Omental fat pad (tissue), 4 donors: Measurements from ENCODE around the gene ZNF346. TPM values are rescaled to one million over a fixed set of nuclear protein-coding genes. Genes with fewer than 3 reads are reported as not detected.

Experiments used
- ATAC-seq: fragments of 150-250 bp; one replicate; pipeline ENCODE4 v1.9.1; 2016; ENCODE audit warnings: mild to moderate bottlenecking, moderate library complexity; ENCODE audit not compliant: low FRiP score
- DNase-seq: peaks from one replicate; pipeline ENCODE4 v3.0.0-alpha.2; 2019; ENCODE audit warnings: low spot score
- total RNA-seq, 4 donors: library from RNA; depleted of rRNA; stranded (reverse); fragments of >200 nt; gene quantifications; one replicate each; pipeline ENCODE4 v1.1.0, GENCODE V29; 2016
- TF ChIP-seq, protein P1 (sequence below), 3 donors: fragments of 450-650 bp; IDR thresholded peaks; one replicate each; pipeline ENCODE4 v1.5.1; 2016 to 2017; ENCODE audit warnings: antibody characterized with exemption in 3 of 3, mild to moderate bottlenecking in 3 of 3, moderate library complexity in 2 of 3

ZNF346 gene
- total RNA-seq, 4 donors from 2014 or later: 8.3 to 17.7 (median 13.3) TPM

DNA sequence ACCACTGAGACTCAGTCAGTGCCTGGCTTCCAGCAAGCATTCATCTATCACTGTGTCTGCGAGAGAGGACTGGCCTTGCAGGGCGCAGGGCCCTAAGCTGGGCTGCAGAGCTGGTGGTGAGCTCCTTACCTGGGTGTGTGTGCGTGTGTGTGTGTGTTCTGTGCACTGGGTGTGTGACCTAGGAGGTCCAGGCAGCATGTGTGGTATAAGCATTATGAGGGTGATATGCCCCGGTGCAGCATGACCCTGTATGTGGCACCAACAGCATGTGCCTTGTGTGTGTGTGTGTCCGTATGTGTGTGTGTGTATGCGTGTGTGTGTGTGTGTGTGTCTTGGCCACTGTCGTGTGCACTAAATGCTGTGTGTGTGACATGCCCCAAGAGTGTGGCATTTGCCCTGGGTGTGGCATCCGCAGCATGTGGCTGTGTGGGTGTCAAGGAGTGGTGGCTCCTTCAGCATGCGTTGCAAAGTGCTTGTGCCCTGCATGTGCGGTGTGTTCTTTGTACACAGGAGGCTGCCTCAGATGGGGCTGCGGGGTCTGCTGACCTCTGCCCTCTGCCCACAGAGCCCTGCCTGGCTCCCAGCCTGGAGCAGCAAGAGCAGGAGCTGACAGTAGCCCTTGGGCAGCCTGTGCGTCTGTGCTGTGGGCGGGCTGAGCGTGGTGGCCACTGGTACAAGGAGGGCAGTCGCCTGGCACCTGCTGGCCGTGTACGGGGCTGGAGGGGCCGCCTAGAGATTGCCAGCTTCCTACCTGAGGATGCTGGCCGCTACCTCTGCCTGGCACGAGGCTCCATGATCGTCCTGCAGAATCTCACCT lies 67.5 kb downstream of the ZNF346 start:
- ATAC-seq: no peak
- TF ChIP-seq, protein P1, sequence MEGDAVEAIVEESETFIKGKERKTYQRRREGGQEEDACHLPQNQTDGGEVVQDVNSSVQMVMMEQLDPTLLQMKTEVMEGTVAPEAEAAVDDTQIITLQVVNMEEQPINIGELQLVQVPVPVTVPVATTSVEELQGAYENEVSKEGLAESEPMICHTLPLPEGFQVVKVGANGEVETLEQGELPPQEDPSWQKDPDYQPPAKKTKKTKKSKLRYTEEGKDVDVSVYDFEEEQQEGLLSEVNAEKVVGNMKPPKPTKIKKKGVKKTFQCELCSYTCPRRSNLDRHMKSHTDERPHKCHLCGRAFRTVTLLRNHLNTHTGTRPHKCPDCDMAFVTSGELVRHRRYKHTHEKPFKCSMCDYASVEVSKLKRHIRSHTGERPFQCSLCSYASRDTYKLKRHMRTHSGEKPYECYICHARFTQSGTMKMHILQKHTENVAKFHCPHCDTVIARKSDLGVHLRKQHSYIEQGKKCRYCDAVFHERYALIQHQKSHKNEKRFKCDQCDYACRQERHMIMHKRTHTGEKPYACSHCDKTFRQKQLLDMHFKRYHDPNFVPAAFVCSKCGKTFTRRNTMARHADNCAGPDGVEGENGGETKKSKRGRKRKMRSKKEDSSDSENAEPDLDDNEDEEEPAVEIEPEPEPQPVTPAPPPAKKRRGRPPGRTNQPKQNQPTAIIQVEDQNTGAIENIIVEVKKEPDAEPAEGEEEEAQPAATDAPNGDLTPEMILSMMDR (IDR thresholded peaks at IDR 0.05): no peak
- no peak for DNase-seq

DNA sequence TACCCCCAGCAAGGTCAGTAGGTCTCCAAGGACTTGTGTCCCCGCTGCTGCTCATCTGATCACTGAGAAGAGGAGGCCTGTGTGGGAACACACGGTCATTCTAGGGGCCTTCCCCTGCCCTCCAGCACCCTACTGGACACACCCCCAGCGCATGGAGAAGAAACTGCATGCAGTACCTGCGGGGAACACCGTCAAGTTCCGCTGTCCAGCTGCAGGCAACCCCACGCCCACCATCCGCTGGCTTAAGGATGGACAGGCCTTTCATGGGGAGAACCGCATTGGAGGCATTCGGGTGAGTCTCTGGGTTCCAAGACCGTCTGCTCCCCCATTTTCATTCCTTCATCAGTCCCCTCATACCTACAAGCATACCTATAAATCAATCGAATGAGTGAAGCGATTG lies 68.3 kb downstream of the ZNF346 start:
- DNase-seq (no peak), ATAC-seq (no peak)
- TF ChIP-seq, protein P1 (IDR thresholded peaks at IDR 0.05): no peak

DNA sequence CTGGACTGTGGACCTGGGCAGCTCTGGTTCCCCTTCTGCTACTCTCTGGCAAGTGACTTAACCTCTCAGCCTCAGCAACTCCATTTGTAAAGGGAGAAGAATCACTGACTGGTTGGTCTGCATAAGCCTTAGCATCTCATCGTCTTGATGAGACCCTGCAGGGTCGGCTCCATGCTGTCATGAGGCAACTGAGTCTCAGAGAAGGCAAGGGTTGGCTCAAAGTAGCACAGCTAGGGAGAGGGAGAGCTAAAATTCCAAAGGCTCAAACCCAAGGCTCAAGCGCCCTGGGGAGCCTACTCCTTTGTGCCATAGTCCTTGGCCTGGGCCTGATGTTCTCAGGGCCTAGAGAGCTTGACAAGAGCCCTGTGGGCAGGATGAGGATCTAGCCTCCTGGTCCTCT lies 68.7 kb downstream of the ZNF346 start:
- ATAC-seq (no peak), DNase-seq (no peak)
- TF ChIP-seq, protein P1 (IDR thresholded peaks at IDR 0.05): no peak

DNA sequence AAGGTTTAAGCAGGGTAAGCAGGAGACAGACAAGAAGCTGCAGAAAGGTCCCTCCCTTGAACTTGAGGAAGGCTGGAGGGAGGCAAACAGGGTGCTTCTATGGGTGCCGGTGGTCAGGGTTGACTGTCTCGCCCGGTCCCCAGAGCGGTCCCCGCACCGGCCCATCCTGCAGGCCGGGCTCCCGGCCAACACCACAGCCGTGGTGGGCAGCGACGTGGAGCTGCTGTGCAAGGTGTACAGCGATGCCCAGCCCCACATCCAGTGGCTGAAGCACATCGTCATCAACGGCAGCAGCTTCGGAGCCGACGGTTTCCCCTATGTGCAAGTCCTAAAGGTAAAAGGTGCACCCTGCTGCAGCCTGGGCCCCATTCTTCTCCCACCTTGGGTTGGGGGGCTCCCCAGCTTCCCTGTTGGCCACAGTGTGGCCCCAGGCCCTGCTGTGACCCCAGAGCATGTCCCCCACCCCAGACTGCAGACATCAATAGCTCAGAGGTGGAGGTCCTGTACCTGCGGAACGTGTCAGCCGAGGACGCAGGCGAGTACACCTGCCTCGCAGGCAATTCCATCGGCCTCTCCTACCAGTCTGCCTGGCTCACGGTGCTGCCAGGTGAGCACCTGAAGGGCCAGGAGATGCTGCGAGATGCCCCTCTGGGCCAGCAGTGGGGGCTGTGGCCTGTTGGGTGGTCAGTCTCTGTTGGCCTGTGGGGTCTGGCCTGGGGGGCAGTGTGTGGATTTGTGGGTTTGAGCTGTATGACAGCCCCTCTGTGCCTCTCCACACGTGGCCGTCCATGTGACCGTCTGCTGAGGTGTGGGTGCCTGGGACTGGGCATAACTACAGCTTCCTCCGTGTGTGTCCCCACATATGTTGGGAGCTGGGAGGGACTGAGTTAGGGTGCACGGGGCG lies 69.9 kb downstream of the ZNF346 start:
- TF ChIP-seq, protein P1 (IDR thresholded peaks at IDR 0.05): no peak
- no peak for DNase-seq
- no peak for ATAC-seq

DNA sequence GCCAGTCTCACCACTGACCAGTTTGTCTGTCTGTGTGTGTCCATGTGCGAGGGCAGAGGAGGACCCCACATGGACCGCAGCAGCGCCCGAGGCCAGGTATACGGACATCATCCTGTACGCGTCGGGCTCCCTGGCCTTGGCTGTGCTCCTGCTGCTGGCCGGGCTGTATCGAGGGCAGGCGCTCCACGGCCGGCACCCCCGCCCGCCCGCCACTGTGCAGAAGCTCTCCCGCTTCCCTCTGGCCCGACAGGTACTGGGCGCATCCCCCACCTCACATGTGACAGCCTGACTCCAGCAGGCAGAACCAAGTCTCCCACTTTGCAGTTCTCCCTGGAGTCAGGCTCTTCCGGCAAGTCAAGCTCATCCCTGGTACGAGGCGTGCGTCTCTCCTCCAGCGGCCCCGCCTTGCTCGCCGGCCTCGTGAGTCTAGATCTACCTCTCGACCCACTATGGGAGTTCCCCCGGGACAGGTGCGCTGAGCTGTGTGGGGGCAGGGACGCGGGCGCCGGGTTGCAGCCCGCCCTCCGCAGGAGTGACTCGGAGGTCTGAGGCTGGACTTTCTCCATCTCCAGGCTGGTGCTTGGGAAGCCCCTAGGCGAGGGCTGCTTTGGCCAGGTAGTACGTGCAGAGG lies 70.7 kb downstream of the ZNF346 start:
- DNase-seq (no peak), ATAC-seq (no peak)
- TF ChIP-seq, protein P1 (IDR thresholded peaks at IDR 0.05): no peak

DNA sequence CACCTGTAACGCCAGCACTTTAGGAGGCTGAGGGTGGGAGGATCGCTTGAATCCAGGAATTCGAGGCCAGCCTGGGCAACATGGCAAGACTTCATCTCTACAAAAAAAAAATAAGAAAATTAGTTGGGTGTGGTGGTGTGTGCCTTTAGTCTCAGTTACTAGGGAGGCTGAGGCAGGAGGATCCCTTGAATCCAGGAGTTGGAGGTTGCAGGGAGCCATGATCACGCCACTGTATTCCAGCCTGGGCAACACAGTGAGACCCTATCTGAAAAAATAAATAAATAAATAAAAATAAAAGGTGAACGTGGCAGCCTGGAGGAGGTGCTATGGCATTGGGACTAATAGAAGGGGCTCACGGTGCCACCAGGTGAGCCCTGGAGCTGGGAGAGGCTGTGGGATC lies 71.3 kb downstream of the ZNF346 start:
- no peak for ATAC-seq
- no peak for DNase-seq
- TF ChIP-seq, protein P1 (IDR thresholded peaks at IDR 0.05): no peak
